ENCODE measurements around the gene ZNF446. TPM values are rescaled to one million over a fixed set of nuclear protein-coding genes. Genes with fewer than 3 reads are reported as not detected.

Gene ZNF446
- total and polyA plus RNA-seq, 2 donors (not counting 1 experiment from before 2014, with no cell fraction given), result 2.4 to 9.4 TPM

- no peak overlapping the region for H2AFZ ChIP-seq (ENCODE audit: low read length)
- no peak overlapping the region for H3K4me2 ChIP-seq (ENCODE audit: extremely low read depth, insufficient read depth, low read length)
- H3K9ac ChIP-seq (ENCODE audit: insufficient read depth, low read length), result no peak overlapping the region
- no peaks in the 10 kb centered on the region for H4K20me1 ChIP-seq (ENCODE audit: control insufficient read depth, extremely low read depth, insufficient read depth, low read length)
- H3K9me3 ChIP-seq (ENCODE audit: control insufficient read depth, insufficient read depth, low read depth, low read length), result no peaks in the 10 kb centered on the region
- peaks cover 4% of the 10 kb centered on the region for H3K4me1 ChIP-seq (ENCODE audit: control insufficient read depth, extremely low read depth, insufficient read depth, low read length)
- DNase-seq (ENCODE audit: low read depth in 2 of 2), result no peak
- H3K79me2 ChIP-seq (ENCODE audit: control insufficient read depth, insufficient read depth, low read length), result peaks cover 26% of the 10 kb centered on the region
- H3K36me3 ChIP-seq (ENCODE audit: control insufficient read depth, insufficient read depth, low read length), result peaks cover 9% of the 10 kb centered on the region
- H3K27ac ChIP-seq (ENCODE audit: insufficient read depth, low read length), result no peak overlapping the region
- no peaks in the 10 kb centered on the region for H3K27me3 ChIP-seq (ENCODE audit: control insufficient read depth, insufficient read depth, low read length)
- TF ChIP-seq CTCF (conservative IDR thresholded peaks at IDR 0.05 in 1 of 2, IDR thresholded peaks at IDR 0.05 in 1 of 2; ENCODE audit: low read depth in 1 of 2, low read length in 2 of 2), result no peak
- TF ChIP-seq EZH2 (IDR thresholded peaks at IDR 0.05; ENCODE audit: low read length, missing control alignments), result no peak
- H3K4me3 ChIP-seq (replicated peaks in 1 of 4; ENCODE audit: control extremely low read depth in 1 of 4, insufficient read depth in 1 of 4, low read depth in 3 of 4, low read length in 4 of 4), result no peak overlapping the region
Measured at GRCh38 chr19:58513213-58513693, 37.1 kb downstream of the ZNF446 start.

- Histone ChIP-seq H4K20me1 (ENCODE audit: control insufficient read depth, extremely low read depth, insufficient read depth, low read length) (no peaks in the 10 kb centered on the region), H3K9ac (ENCODE audit: insufficient read depth, low read length) (no peak overlapping the region), H3K79me2 (ENCODE audit: control insufficient read depth, insufficient read depth, low read length) (peaks cover 33% of the 10 kb centered on the region), H3K4me1 (ENCODE audit: control insufficient read depth, extremely low read depth, insufficient read depth, low read length) (peaks cover 6% of the 10 kb centered on the region), H3K9me3 (ENCODE audit: control insufficient read depth, insufficient read depth, low read depth, low read length) (no peaks in the 10 kb centered on the region), H3K27ac (ENCODE audit: insufficient read depth, low read length) (no peak overlapping the region), H3K4me2 (ENCODE audit: extremely low read depth, insufficient read depth, low read length) (peak overlapping the region; percentile 35), H3K27me3 (ENCODE audit: control insufficient read depth, insufficient read depth, low read length) (no peaks in the 10 kb centered on the region), H3K36me3 (ENCODE audit: control insufficient read depth, insufficient read depth, low read length) (peaks cover 9% of the 10 kb centered on the region), H3K4me3 (replicated peaks in 1 of 4; ENCODE audit: control extremely low read depth in 1 of 4, insufficient read depth in 1 of 4, low read depth in 3 of 4, low read length in 4 of 4) (peak overlapping the region in 2 of 4 experiments; percentile 41 to 45), H2AFZ (ENCODE audit: low read length) (no peak overlapping the region)
- TF ChIP-seq CTCF (conservative IDR thresholded peaks at IDR 0.05 in 1 of 2, IDR thresholded peaks at IDR 0.05 in 1 of 2; ENCODE audit: low read depth in 1 of 2, low read length in 2 of 2), result peak; percentile 46 to 64
- no peak for TF ChIP-seq EZH2 (IDR thresholded peaks at IDR 0.05; ENCODE audit: low read length, missing control alignments)
- DNase-seq (ENCODE audit: low read depth in 2 of 2), result peak; percentile 79 to 83
Measured at GRCh38 chr19:58513694-58514563, 37.8 kb downstream of the ZNF446 start.

GRCh38 chr19:58514564-58515022 is 38.4 kb downstream of the ZNF446 start:
- H3K27me3 ChIP-seq (ENCODE audit: control insufficient read depth, insufficient read depth, low read length), result no peaks in the 10 kb centered on the region
- H2AFZ ChIP-seq (ENCODE audit: low read length), result no peak overlapping the region
- H3K79me2 ChIP-seq (ENCODE audit: control insufficient read depth, insufficient read depth, low read length), result peaks cover 35% of the 10 kb centered on the region
- H3K4me2 ChIP-seq (ENCODE audit: extremely low read depth, insufficient read depth, low read length), result peak overlapping the region; percentile 35
- H3K36me3 ChIP-seq (ENCODE audit: control insufficient read depth, insufficient read depth, low read length), result peaks cover 9% of the 10 kb centered on the region
- H3K4me1 ChIP-seq (ENCODE audit: control insufficient read depth, extremely low read depth, insufficient read depth, low read length), result peaks cover 6% of the 10 kb centered on the region
- H3K4me3 ChIP-seq (replicated peaks in 1 of 4; ENCODE audit: control extremely low read depth in 1 of 4, insufficient read depth in 1 of 4, low read depth in 3 of 4, low read length in 4 of 4), result peak overlapping the region in 2 of 4 experiments; percentile 41 to 45
- TF ChIP-seq EZH2 (IDR thresholded peaks at IDR 0.05; ENCODE audit: low read length, missing control alignments), result no peak
- no peak for TF ChIP-seq CTCF (conservative IDR thresholded peaks at IDR 0.05 in 1 of 2, IDR thresholded peaks at IDR 0.05 in 1 of 2; ENCODE audit: low read depth in 1 of 2, low read length in 2 of 2)
- no peak overlapping the region for H3K9ac ChIP-seq (ENCODE audit: insufficient read depth, low read length)
- no peak for DNase-seq (ENCODE audit: low read depth in 2 of 2)
- no peak overlapping the region for H3K27ac ChIP-seq (ENCODE audit: insufficient read depth, low read length)
- H4K20me1 ChIP-seq (ENCODE audit: control insufficient read depth, extremely low read depth, insufficient read depth, low read length), result no peaks in the 10 kb centered on the region
- no peaks in the 10 kb centered on the region for H3K9me3 ChIP-seq (ENCODE audit: control insufficient read depth, insufficient read depth, low read depth, low read length)
